Activated T-cell treated with anti-CD3 and anti-CD28 coated beads, Interleukin-2, amount 50 U/mL, for 72 hours (primary cell): ENCODE results near the gene CD79A. TPM values are rescaled to one million over a fixed set of nuclear protein-coding genes. Genes with fewer than 3 reads are reported as not detected.

Experiments
- ATAC-seq, 2 donors: fragments of 150-1000 bp; cut with Tn5 transposase; replicated peaks in 1 of 2; 2 replicates each; pipeline ENCODE4 v1.10.0; 2021; ENCODE audit warnings: moderate library complexity in 2 of 2, mild to moderate bottlenecking in 1 of 2
- DNase-seq, 2 donors: peaks; one replicate each; pipeline ENCODE4 v3.0.0; 2021 to 2022; ENCODE audit warnings: mixed read lengths in 1 of 2
- H3K27ac Mint-ChIP-seq: one replicate; pipeline ENCODE4 v1.8.0; 2022; ENCODE audit warnings: mild to moderate bottlenecking, moderate library complexity, mixed read lengths
- H3K27me3 Mint-ChIP-seq: one replicate; pipeline ENCODE4 v1.8.0; 2022; ENCODE audit warnings: low read depth, mixed read lengths
- H3K36me3 Mint-ChIP-seq, 2 donors: one replicate each; pipeline ENCODE4 v1.8.0; 2022; ENCODE audit warnings: mixed read lengths in 2 of 2, mild to moderate bottlenecking in 1 of 2; ENCODE audit not compliant: insufficient read depth in 2 of 2
- H3K4me1 Mint-ChIP-seq: one replicate; pipeline ENCODE4 v1.8.0; 2022; ENCODE audit warnings: low read depth, mixed read lengths
- H3K4me3 Mint-ChIP-seq, 2 donors: one replicate each; pipeline ENCODE4 v1.8.0; 2022; ENCODE audit warnings: mild to moderate bottlenecking in 2 of 2, mixed read lengths in 2 of 2, moderate library complexity in 2 of 2
- H3K9me3 Mint-ChIP-seq, 2 donors: one replicate each; pipeline ENCODE4 v1.8.0; 2022; ENCODE audit warnings: mixed read lengths in 2 of 2
- total RNA-seq, 2 donors: library from RNA; stranded (reverse); gene quantifications; one replicate each; pipeline ENCODE4 v1.2.3, GENCODE V29; 2022

Gene CD79A
- total RNA-seq, 2 donors from 2014 or later: 12.3 to 27.5 TPM

GRCh38 chr19:41882568-41883462 is 5.7 kb downstream of the CD79A start, which contains the start of gene ARHGEF1:
TSS of gene ARHGEF1 (plus strand) at chr19:41883184. CDS start at chr19:41888083, 4,899 bp downstream.
- Mint-ChIP-seq H3K27ac (peak within 1 kb of the TSS; percentile 95), H3K4me1 (peaks cover 50% of the 10 kb centered on the region), H3K27me3 (no peaks in the 10 kb centered on the region), H3K36me3 (peaks cover 6 to 17% of the 10 kb centered on the region in 2 donors), H3K9me3 (no peaks in the 10 kb centered on the region), H3K4me3 (peak within 1 kb of the TSS; percentile 91 to 95)
- peak in 1 of 2 donors; percentile 4 for ATAC-seq
- peak; percentile 72 to 76 for DNase-seq

DNA sequence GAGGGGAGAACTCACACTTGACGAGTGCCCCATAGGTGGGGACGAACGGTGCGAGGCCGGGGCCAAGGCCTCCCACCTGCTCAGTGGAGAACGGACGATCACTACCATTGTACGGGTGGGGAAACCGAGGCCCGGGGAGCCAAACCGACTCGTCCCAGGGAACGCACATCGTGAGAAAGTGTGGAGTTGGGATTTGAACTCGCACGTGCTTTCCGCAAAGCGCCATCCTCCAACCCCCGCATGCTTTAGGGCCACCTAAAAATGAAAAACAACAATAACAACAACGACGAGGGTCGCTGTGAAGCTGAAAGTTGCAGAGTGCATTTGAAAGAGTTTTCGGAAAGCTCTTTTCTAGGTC is 6.4 kb downstream of the CD79A start:
- H3K9me3 Mint-ChIP-seq: no peaks in the 10 kb centered on the region
- peak overlapping the region; percentile 95 for H3K27ac Mint-ChIP-seq
- peaks cover 50% of the 10 kb centered on the region for H3K4me1 Mint-ChIP-seq
- DNase-seq: peak in 1 of 2 donors; percentile 20
- H3K4me3 Mint-ChIP-seq: peak overlapping the region; percentile 68 to 95
- no peak for ATAC-seq
- H3K27me3 Mint-ChIP-seq: no peaks in the 10 kb centered on the region
- H3K36me3 Mint-ChIP-seq: peaks cover 9 to 22% of the 10 kb centered on the region in 2 donors

- Mint-ChIP-seq H3K4me1 (peaks cover 55% of the 10 kb centered on the region), H3K36me3 (peaks cover 12 to 26% of the 10 kb centered on the region in 2 donors), H3K27me3 (no peaks in the 10 kb centered on the region), H3K4me3 (peak overlapping the region; percentile 68 to 95), H3K27ac (peak overlapping the region; percentile 95), H3K9me3 (no peaks in the 10 kb centered on the region)
- ATAC-seq (peak; percentile 83), DNase-seq (peak; percentile 95 to 96)
Observed at GRCh38 chr19:41883821-41884733, 7.0 kb downstream of the CD79A start.

GRCh38 chr19:41886761-41887710 is 10.0 kb downstream of the CD79A start:
- peaks cover 14 to 37% of the 10 kb centered on the region in 2 donors for H3K36me3 Mint-ChIP-seq
- ATAC-seq (peak; percentile 39 to 40), DNase-seq (peak; percentile 67 to 81)
- H3K4me3 Mint-ChIP-seq: peak overlapping the region; percentile 68 to 95
- H3K9me3 Mint-ChIP-seq: no peaks in the 10 kb centered on the region
- H3K27me3 Mint-ChIP-seq: no peaks in the 10 kb centered on the region
- peaks cover 72% of the 10 kb centered on the region for H3K4me1 Mint-ChIP-seq
- H3K27ac Mint-ChIP-seq: peak overlapping the region; percentile 17

- Mint-ChIP-seq H3K27me3 (no peaks in the 10 kb centered on the region), H3K36me3 (peaks cover 8 to 33% of the 10 kb centered on the region in 2 donors), H3K9me3 (no peaks in the 10 kb centered on the region), H3K4me3 (peak overlapping the region; percentile 68 to 95), H3K27ac (peak overlapping the region; percentile 93), H3K4me1 (peaks cover 67% of the 10 kb centered on the region)
- ATAC-seq: peak; percentile 66 to 67
- peak; percentile 90 to 92 for DNase-seq
Observed at GRCh38 chr19:41887711-41888382, 10.8 kb downstream of the CD79A start.

GRCh38 chr19:41888926-41889325 is 11.8 kb downstream of the CD79A start:
- H3K9me3 Mint-ChIP-seq: no peaks in the 10 kb centered on the region
- H3K4me3 Mint-ChIP-seq: peak overlapping the region; percentile 51 to 95
- H3K27me3 Mint-ChIP-seq: no peaks in the 10 kb centered on the region
- peaks cover 9 to 30% of the 10 kb centered on the region in 2 donors for H3K36me3 Mint-ChIP-seq
- H3K27ac Mint-ChIP-seq: peak overlapping the region; percentile 47
- ATAC-seq (no peak), DNase-seq (no peak)
- peaks cover 70% of the 10 kb centered on the region for H3K4me1 Mint-ChIP-seq

DNA sequence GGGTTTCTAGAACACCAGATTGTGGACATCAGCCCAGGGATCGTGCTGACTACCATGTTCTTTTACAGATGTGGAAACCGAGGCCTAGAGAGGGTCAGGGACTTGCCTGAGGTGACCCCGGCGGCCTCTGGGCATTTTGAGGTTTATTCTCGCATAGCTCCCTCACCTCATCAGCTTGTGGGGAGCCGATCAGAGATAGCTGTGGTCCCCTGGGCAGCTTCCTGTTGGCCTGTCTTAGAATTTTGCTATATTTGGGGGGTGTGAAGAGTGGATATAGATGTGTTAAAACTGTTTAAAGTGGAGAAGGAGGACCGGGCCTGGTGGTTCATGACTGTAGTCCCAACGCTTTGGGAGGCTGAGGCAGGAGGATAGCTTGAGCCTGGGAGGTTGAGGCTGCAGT is 12.8 kb downstream of the CD79A start:
- DNase-seq (no peak), ATAC-seq (no peak)
- Mint-ChIP-seq H3K36me3 (peaks cover 10 to 29% of the 10 kb centered on the region in 2 donors), H3K4me1 (peaks cover 67% of the 10 kb centered on the region), H3K9me3 (no peaks in the 10 kb centered on the region), H3K4me3 (peak overlapping the region in 1 of 2 donors; percentile 16), H3K27me3 (no peaks in the 10 kb centered on the region), H3K27ac (peak overlapping the region; percentile 90)

DNA sequence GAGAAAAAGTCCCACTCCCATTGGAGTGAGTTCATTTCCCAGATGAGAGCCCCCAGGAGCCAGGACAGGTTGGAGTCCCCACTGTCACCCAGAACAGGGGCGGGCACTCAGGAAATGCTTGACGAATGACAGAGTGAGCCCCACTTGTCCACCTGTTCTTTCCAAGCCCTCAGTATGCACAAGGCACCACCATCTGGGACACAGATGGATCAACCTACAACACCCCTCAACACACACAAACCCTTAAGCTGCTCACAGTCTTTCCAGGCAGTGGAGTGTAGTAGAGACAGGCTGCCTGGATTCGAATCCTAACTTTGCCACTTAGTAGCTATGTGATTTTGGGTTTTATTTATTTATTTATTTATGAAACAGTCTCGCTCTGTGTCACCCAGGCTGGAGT is 13.9 kb downstream of the CD79A start:
- no peaks in the 10 kb centered on the region for H3K9me3 Mint-ChIP-seq
- no peak for ATAC-seq
- H3K27me3 Mint-ChIP-seq: no peaks in the 10 kb centered on the region
- H3K36me3 Mint-ChIP-seq: peaks cover 13 to 29% of the 10 kb centered on the region in 2 donors
- peaks cover 65% of the 10 kb centered on the region for H3K4me1 Mint-ChIP-seq
- no peak overlapping the region for H3K4me3 Mint-ChIP-seq
- H3K27ac Mint-ChIP-seq: no peak overlapping the region
- DNase-seq: no peak

DNA sequence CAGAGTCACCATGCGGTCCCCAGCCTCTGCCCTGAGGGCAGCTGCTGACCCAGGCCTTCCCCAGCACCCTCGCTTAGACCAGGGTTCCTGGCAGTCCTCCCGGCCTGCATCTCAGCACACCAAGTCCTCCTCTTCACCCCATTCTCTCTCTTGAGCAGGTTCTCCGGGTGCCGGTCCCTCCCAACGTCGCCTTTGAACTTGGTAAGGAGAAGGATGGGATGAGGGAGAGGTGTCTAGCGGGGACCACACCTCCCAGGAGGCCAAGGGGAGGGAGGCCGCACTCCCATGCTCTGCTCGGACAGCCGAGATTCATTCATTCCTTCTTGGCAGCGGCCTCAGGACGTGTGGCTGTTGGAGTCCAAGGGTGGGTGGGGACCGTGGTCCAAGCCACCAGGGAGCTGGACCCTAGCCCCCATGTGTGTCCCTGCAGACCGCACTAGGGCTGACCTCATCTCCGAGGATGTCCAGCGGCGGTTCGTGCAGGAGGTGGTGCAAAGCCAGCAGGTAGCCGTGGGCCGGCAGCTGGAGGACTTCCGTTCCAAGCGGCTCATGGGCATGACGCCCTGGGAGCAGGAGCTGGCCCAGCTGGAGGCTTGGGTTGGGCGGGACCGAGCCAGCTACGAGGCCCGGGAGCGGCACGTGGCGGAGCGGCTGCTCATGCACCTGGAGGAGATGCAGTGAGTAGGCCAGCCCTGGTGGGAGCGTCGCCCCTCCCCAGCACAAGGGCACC is 15.3 kb downstream of the CD79A start:
- Mint-ChIP-seq H3K4me3 (no peak overlapping the region), H3K27ac (no peak overlapping the region), H3K36me3 (peaks cover 15 to 29% of the 10 kb centered on the region in 2 donors), H3K4me1 (peaks cover 53% of the 10 kb centered on the region), H3K9me3 (no peaks in the 10 kb centered on the region), H3K27me3 (no peaks in the 10 kb centered on the region)
- DNase-seq (no peak), ATAC-seq (no peak)

- peak overlapping the region; percentile 90 for H3K27ac Mint-ChIP-seq
- H3K9me3 Mint-ChIP-seq: no peaks in the 10 kb centered on the region
- H3K4me3 Mint-ChIP-seq: peak overlapping the region in 1 of 2 donors; percentile 4
- no peaks in the 10 kb centered on the region for H3K27me3 Mint-ChIP-seq
- peaks cover 13 to 33% of the 10 kb centered on the region in 2 donors for H3K36me3 Mint-ChIP-seq
- ATAC-seq: peak; percentile 33 to 53
- DNase-seq: no peak
- H3K4me1 Mint-ChIP-seq: peaks cover 40% of the 10 kb centered on the region
Observed at GRCh38 chr19:41893899-41894298, 16.8 kb downstream of the CD79A start.

GRCh38 chr19:41894350-41894749 is 17.3 kb downstream of the CD79A start:
- Mint-ChIP-seq H3K27ac (peak overlapping the region; percentile 90), H3K9me3 (no peaks in the 10 kb centered on the region), H3K27me3 (no peaks in the 10 kb centered on the region), H3K4me3 (no peak overlapping the region), H3K36me3 (peaks cover 13 to 32% of the 10 kb centered on the region in 2 donors), H3K4me1 (peaks cover 39% of the 10 kb centered on the region)
- DNase-seq: no peak
- no peak for ATAC-seq
